ENCODE measurements around the gene ACTR8.

ACTR8 gene

DNA sequence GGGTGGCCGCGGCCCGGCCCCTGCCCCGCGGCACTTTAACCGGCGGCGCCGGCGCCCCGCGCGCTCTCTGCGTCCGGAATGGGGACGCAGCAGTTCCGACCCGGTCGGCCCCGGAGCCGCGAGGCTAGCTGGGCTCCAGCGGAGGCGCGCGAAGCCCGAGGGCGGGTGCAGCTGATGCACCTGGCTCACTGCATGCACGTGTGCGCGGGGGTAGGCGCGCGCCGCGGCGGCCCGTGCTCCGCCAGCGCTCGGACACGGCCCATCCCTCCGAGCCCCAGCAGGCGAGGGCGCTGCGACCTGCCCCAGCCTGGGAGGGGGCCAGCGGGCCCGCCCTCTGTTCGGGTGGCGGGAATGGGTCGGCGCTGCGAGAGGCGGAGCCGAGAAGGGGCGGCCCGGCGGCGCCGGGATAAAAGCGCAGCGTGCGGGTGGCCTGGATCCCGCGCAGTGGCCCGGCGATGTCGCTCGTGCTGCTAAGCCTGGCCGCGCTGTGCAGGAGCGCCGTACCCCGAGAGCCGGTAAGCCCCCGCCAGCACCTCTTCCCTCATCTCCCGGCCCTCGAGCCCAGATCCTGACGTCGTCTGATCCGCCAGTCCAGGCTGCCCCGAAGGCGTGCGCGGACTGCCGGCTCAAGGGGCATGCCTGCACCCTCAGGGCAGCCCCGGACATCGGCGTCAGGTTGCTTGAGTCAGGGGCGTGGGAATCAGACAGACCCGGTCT, 35.7 kb downstream of the ACTR8 start, which contains the start of the genes CHDH and IL17RB:
Gene CHDH (minus strand): TSS at position 286 of the 717 bp plus-strand sequence. CDS start 22,411 bp downstream, outside the sequence.
Gene IL17RB (plus strand): TSS at position 435 of the 717 bp plus-strand sequence. CDS start 21 bp downstream, at position 456.
- TF ChIP-seq ZNF274 (IDR thresholded peaks at IDR 0.05; ENCODE audit: low read depth, low read length) = no peak
- peak within 1 kb of the TSS; percentile 56; the same call in 1 of the 2 replicates for H3K4me3 ChIP-seq (ENCODE audit: low read length)

DNA sequence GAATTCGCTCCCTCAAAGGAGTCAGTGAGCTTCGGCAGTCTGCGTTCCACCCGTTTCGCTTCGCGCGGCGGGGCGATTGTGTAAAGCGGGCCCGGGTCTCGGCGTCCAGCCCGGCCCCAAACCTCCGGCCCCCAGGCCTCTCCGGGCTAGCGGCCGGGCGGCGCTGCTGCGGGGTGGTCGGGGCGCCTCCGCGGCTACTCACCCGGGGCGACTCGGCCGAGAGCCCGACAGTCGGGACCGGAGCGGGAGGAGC, 36.1 kb downstream of the ACTR8 start:
- peak overlapping the region; percentile 56; the same call in 1 of the 2 replicates for H3K4me3 ChIP-seq (ENCODE audit: low read length)
- TF ChIP-seq ZNF274 (IDR thresholded peaks at IDR 0.05; ENCODE audit: low read depth, low read length) = no peak

- no peak for TF ChIP-seq ZNF274 (IDR thresholded peaks at IDR 0.05; ENCODE audit: low read depth, low read length)
Observed at GRCh38 chr3:53845103-53845880, 36.7 kb downstream of the ACTR8 start.

GRCh38 chr3:53844262-53845102, 37.5 kb downstream of the ACTR8 start:
- no peak for TF ChIP-seq ZNF274 (IDR thresholded peaks at IDR 0.05; ENCODE audit: low read depth, low read length)
- H3K4me3 ChIP-seq (ENCODE audit: low read length) = no peak overlapping the region

More at GRCh38 chr3:53845103-53845880, 36.7 kb downstream of the ACTR8 start:
- peak overlapping the region; percentile 56; the same call in 1 of the 2 replicates for H3K4me3 ChIP-seq (ENCODE audit: low read length)

GRCh38 chr3:53843195-53844177, 38.5 kb downstream of the ACTR8 start:
- H3K4me3 ChIP-seq (ENCODE audit: low read length) = no peak overlapping the region
- TF ChIP-seq ZNF274 (IDR thresholded peaks at IDR 0.05; ENCODE audit: low read depth, low read length) = no peak

- no peak overlapping the region for H3K4me3 ChIP-seq (ENCODE audit: low read length)
- TF ChIP-seq ZNF274 (IDR thresholded peaks at IDR 0.05; ENCODE audit: low read depth, low read length) = no peak
Observed at GRCh38 chr3:53842436-53843194, 39.3 kb downstream of the ACTR8 start.

DNA sequence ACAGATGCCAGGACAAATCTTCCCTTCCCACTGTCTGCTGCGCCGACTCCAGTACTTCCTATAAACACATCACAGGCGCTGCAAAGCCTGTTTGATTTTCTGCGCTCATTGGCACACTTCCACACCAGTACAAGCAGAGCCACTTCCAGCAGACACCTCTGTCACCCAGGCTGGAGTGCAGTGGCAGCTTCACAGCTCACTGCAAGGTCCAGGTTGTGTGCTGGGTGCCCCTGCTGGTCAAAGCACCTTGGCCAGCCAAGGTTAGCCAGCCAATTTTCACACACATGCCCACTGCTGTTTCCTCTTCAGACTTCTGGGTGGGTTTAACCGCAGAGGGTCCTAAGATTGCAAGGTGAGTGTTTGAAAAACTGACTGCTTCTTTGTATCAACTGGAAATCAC, 40.7 kb downstream of the ACTR8 start:
- H3K4me3 ChIP-seq (ENCODE audit: low read length) = no peak overlapping the region
- no peak for TF ChIP-seq ZNF274 (IDR thresholded peaks at IDR 0.05; ENCODE audit: low read depth, low read length)

GRCh38 chr3:53837331-53837730, 44.6 kb downstream of the ACTR8 start:
- no peak overlapping the region for H3K4me3 ChIP-seq (ENCODE audit: low read length)
- no peak for TF ChIP-seq ZNF274 (IDR thresholded peaks at IDR 0.05; ENCODE audit: low read depth, low read length)

- H3K4me3 ChIP-seq (ENCODE audit: low read length) = no peak overlapping the region
- no peak for TF ChIP-seq ZNF274 (IDR thresholded peaks at IDR 0.05; ENCODE audit: low read depth, low read length)
Observed at GRCh38 chr3:53836084-53836872, 45.7 kb downstream of the ACTR8 start.

GRCh38 chr3:53835257-53835656, 46.7 kb downstream of the ACTR8 start:
- no peak overlapping the region for H3K4me3 ChIP-seq (ENCODE audit: low read length)
- TF ChIP-seq ZNF274 (IDR thresholded peaks at IDR 0.05; ENCODE audit: low read depth, low read length) = no peak

DNA sequence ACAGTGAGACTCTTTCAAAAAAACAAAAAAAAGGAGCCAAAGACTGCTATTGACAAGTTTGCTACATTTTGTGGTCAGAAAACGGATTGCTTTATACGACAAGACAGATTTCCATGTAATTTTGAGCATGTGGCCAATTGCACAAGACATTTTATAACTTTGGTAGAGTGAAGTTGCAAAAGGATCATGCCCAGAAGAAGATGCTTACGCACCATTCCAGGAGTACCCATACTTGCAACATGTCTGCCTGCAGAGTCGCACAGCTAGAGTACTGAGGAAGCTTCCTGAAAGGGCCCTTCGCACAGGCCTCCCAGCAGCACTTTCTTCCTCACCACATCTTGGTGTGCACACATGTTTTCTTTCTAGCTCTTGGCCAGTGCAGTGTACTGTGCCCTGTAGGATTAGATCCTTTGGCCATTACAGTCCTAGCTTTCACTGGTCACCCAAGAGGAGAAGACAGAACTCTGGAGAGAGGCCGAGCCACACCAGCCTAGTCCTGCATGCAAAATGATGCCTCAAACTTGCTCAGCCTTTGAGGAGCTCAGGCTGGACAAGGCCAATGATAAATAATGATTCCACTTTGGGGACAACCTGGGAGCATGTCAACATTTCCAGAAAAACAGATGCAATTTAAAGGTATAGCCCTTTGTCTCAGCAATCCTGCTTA, 47.4 kb downstream of the ACTR8 start:
- no peak for TF ChIP-seq ZNF274 (IDR thresholded peaks at IDR 0.05; ENCODE audit: low read depth, low read length)
- H3K4me3 ChIP-seq (ENCODE audit: low read length) = no peak overlapping the region

All from GM08714 (cell line).